SK-MEL-5 (cell line): ENCODE data around the gene ANO1. TPM values are rescaled to one million over a fixed set of nuclear protein-coding genes. Genes with fewer than 3 reads are reported as not detected.
"Not testable (repeated sequence)": the region's sequence is repeated elsewhere in the genome, so short reads cannot be mapped to it uniquely, and the experiment has no call there.

Experiments used
- DNase-seq: peaks from one replicate; pipeline ENCODE4 v3.0.0-alpha.2; 2016; ENCODE audit warnings: low read depth, low spot score
- in situ Hi-C: cut with HindIII; loops from 2 replicates; pipeline ENCODE4 v1.10.0; 2016; ENCODE audit warnings: low sequenced_read_pairs, high pct_unique_total_duplicates, low pct_unique_long_range_greater_than_20kb
- polyA plus RNA-seq, 2 experiments: library from polyadenylated mRNA; depleted of rRNA; stranded (reverse); fragments of >200 nt; gene quantifications; 2 replicates each; pipeline ENCODE4 v1.2.3, GENCODE V29; 2015
- total RNA-seq: library from RNA; depleted of rRNA; stranded (reverse); fragments of >200 nt; shearing (Covaris generic); gene quantifications from 2 replicates; pipeline ENCODE4 v1.2.3, GENCODE V29; 2014; rRNA removed

Gene ANO1
- total RNA-seq, result 1.2 and 2.9 TPM in 2 replicates
- polyA plus RNA-seq (2015; cell fraction: cytosol; rRNA removed), result 2.9 and 3.0 TPM in 2 replicates
- polyA plus RNA-seq (2015; cell fraction: nucleus; rRNA removed), result 1.0 and 1.6 TPM in 2 replicates

DNA sequence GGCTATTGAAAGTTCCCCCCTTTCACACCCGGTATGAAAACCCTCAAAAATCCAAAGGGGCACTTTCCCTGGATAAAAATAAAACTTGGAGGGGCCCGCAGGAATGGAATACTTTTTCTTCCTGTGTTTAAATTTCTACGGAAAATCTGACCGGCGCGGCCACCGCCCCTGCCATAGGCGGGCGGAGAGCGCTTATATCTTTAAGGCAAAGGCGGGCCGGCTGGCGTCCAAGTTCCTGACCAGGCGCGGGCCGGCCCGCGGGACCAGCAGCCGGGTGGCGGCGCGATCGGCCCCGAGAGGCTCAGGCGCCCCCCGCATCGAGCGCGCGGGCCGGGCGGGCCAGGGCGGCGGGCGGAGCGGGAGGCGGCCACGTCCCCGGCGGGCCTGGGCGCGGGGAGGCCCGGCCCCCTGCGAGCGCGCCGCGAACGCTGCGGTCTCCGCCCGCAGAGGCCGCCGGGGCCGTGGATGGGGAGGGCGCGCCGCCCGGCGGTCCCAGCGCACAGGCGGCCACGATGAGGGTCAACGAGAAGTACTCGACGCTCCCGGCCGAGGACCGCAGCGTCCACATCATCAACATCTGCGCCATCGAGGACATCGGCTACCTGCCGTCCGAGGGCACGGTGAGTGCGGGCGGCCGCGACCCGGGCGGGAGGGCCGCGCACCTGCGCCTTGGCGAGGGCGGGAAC, at the start of gene ANO1:
Gene ANO1, plus strand, starts transcription at position 223 of the 686 bp plus-strand sequence. Its CDS starts 290 bp downstream, at position 513.
- in situ Hi-C loops, result no loop called here
- no peak for DNase-seq

GRCh38 chr11:70029115-70029860, 48.8 kb upstream of the ANO1 start:
- in situ Hi-C loops, result no loop called here
- no peak for DNase-seq

DNA sequence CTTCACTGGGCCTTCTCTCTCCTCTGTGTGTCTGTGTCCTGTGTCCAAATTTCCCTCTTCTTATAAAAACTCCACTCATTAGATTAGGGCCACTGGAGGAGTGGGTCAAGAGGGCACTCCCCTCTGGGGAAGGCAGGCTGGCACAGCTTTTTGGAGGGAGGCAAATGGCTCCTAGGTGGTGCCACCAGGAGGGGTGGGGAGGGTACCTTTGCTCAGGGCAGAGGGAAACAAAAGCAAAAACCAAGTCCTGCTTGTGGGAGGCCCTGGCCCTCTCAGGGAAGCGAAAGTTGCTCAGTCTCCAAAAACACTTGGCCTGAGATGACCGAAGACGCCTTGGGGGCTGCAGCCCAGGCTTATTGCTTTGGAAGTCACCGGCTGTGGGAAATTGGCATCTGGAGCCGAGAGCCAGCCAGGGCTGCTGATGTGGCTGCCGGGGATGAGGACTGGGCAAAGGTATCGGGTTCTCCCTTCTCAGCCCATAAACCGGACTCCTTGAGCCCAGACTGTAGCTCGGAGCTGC, 48.2 kb upstream of the ANO1 start:
- in situ Hi-C loops, result no loop called here
- no peak for DNase-seq

DNA sequence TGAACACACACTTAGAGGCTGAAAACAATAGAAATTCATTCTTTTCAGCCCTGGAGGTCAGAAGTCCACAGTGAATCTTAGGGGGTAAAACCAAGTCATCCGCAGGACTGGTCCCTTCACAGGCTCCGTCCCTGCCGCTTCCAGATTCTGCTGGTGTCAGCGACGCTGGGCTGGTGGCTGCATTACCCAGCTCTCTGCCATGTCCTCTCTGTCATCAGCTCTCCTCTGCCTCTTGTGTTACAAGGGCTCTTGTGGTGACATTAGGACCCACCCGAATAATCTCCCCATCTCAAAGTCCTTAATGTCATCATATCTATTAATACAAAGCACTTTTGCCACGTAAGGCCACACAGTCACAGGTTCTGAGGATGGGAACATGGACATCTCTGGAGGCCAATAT, 47.7 kb upstream of the ANO1 start:
- no peak for DNase-seq
- in situ Hi-C loops, result no loop called here

DNA sequence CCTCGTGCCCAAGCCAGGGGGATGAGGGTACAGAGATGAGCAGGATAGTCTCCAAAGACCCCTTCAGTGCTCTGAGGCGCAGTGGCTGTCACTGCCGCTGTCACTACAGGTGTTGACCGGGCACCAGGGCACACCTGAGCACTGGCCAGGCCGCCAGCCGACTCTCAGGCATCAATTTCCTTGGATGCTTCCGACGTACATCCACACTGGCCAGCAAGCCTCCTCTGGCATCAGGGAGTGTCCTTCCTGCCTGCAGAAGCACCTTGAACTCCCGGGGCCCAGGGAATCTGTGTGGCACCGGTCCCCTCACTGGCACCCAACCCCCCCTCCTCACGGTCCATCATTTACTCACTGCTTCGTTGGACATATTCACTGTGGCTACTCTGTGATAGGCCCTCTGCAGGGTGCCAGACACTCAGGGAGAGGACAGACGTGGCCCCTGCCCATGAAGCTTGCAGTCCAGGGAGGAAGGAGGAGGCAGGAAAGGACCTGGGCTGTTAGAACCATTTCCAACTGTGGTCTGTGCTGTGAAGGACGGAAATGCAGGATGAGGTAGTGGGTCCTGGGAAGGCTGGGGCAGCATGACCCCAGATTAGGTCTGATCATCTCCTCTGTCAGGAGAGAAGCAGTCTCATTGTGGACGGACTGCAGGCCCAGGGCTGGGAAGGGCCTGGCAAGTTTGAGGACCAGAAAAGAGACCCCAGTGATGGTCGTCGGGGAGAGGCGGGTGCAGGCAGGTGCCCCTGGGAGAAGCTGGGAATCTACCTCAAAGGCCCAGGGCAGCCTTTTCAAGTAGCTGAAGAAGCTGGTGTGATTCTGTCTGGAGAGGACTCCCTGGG, 46.3 kb upstream of the ANO1 start:
- in situ Hi-C loops, result no loop called here
- DNase-seq, result no peak

- DNase-seq, result no peak
- in situ Hi-C loops, result no loop called here
Measured at GRCh38 chr11:70032470-70032795, 45.7 kb upstream of the ANO1 start.

DNA sequence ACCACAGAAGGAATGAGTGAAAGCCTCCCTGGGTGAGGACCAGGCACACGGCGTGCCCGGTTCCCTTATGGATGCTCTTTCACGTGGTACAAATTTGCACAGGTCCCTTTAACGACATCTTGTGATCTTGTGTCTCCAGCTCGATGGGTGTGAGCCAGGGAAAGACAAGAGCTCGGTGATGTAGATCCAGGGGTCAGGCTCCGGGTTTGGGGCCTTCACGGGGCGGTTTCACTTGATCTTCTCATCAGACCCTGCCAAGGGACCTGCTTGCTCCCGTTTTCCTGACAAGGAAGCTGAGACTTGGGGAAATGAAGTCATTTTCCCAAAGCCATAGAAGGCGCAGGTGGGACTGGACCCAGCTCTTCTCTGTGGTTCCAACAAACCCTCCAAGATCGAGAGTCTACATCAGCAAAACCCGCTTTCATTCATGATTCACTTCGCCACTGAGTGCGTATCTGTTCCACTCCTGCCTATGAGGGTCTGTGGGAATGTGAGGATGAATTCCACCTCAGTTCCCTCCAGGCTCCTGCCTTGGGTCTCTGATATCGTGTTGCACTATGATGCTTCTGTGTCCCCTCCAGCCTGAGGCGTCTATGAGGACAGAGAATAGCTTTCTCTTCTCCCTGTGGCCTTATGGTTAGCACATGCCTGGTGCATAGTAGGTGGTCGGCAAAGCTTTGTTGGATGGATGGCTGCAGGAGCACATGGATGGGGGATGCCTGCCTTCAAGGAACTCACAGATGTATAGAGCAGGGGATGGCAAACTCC, 45.0 kb upstream of the ANO1 start:
- in situ Hi-C loops, result no loop called here
- DNase-seq, result no peak

DNA sequence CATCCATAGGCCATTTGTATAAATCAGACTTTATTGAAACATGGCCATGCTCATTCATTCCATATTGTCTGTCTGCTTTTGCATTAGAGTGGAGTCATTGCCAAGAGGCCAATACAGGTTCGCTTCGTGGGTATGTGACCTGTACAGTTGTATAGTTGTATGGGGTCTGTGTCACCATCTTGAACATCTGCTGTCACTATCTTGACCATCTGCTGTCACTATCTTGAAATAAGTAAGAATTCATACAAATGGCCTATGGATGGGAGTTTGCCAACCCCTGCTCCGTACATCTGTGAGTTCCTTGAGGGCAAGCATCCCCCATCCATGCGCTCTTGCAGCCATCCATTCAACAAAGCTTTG, 44.4 kb upstream of the ANO1 start:
- no peak for DNase-seq
- in situ Hi-C loops, result no loop called here

DNA sequence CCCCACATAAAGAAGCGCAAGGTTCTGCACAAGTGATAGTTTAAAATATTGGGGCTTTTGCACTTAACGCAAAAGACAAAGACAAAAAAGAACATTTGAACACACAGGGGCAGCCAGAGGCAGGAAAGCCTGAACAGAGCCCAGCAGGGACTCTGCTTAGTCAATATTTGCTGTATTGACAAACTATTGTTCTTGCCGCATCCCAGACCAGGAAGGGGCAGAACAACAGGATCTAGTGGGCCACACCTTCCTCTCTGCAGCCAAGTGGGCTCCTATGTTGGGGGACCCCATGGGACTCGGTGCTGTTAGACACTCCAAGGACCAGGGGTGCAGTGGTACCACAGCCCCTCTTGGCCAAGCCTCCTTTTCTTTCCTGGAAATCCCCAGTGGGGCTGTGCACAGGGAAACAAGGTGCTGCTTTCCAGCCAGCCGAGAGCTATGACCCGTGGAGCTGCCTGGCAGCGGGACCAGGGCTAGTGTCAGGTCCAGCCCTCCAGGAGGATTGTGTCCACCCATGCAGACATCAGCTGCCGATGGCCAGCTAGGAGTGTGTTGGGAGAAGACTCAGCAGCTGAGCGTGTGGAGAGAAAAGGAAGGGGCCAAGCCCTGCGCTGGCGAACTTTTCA, 43.3 kb upstream of the ANO1 start:
- no peak for DNase-seq
- in situ Hi-C loops, result no loop called here

- in situ Hi-C loops, result not testable (repeated sequence)
Measured at GRCh38 chr11:70035665-70036064, 42.5 kb upstream of the ANO1 start.

DNA sequence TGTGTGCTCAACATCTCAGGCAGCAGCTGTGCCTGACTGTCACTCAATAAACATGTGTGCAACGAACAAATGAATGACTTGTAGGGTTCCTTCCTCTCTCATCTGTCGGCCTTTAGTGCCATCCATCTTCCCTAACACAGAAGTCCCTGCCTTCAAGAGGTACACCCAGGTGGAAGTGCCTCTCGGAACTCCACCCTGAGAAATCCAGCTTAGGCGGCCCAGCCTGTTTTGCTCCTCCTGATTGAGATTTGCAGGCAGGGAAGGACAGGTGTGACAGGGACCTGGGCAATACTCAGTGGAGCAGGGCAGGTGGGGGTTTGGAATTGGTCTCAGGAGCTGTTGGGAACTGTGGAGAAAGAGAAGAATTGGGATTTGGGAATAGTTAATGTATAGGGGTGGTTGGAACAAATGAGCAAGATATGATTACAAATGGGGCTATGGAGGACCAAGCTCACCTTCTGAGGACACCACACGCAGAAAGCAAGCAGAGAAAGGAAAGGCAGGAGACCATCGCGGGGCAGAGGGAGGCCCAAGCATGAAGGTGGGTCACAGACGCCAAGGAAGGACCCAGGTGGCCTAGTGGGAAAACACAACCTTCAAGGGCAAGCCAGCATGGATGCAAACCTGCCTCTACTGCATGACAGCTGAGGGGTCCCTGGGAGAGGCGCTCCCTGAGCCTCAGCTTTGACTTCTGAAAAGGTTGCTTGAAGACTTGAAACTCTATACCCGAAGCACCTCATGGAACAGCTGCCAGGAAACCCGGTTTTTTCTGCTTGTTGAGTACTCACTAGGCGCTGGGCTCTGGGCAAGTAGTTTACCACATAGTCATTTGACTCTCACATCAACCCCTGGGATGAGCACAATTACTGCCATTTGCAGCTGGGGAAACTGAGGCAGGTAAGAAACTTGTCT, 40.9 kb upstream of the ANO1 start:
- DNase-seq, result no peak
- in situ Hi-C loops, result no loop called here

More at GRCh38 chr11:70035665-70036064, 42.5 kb upstream of the ANO1 start:
- DNase-seq, result not testable (repeated sequence)

GRCh38 chr11:70038034-70038834, 39.9 kb upstream of the ANO1 start:
- in situ Hi-C loops, result no loop called here
- no peak for DNase-seq

DNA sequence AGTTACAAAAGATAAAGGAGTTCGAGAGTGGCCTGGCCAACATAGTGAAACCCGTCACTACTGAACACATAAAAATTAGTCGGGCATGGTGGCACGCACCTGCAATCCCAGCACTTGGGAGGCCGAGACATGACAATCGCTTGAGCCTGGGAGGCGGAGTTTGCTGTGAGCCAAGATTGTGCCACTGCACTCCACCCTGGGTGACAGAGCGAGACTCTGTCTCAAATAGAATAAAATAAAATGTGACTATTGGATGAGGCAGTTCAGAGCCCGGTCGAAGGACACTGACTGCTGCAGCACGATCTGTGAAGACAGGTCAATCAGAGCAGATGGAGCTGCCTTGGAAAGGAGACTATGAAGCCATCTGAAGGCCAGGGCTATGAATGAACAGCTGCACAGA, 37.7 kb upstream of the ANO1 start:
- in situ Hi-C loops, result no loop called here
- no peak for DNase-seq

GRCh38 chr11:70040869-70041501, 37.1 kb upstream of the ANO1 start:
- in situ Hi-C loops, result no loop called here
- DNase-seq, result no peak

- DNase-seq, result no peak
- in situ Hi-C loops, result no loop called here
Measured at GRCh38 chr11:70043482-70043881, 34.6 kb upstream of the ANO1 start.
